Esophagus muscularis mucosa (tissue), 4 donors: ENCODE results near the gene MAGI1. TPM values are rescaled to one million over a fixed set of nuclear protein-coding genes. Genes with fewer than 3 reads are reported as not detected.

Experiments
- DNase-seq: peaks from one replicate; pipeline ENCODE4 v3.0.0-alpha.2; 2017; ENCODE audit errors: extremely low spot score
- H3K27ac ChIP-seq, 4 donors: fragments of 200-600 bp; sonication (generic); replicated peaks in 1 of 4; 1 replicate in 3 of 4; 2 replicates in 1 of 4; pipeline ENCODE4 v1.5.1; 2016 to 2019; ENCODE audit warnings: mild to moderate bottlenecking in 1 of 4
- H3K27me3 ChIP-seq, 4 donors: fragments of 200-600 bp; sonication (generic); one replicate each; pipeline versions ENCODE4 v1.5.1 to v1.6.0; 2016 to 2019
- H3K36me3 ChIP-seq, 4 donors: fragments of 200-600 bp; sonication (generic); one replicate each; pipeline ENCODE4 v1.5.1; 2016 to 2019
- H3K4me1 ChIP-seq, 4 donors: fragments of 200-600 bp; sonication (generic); one replicate each; pipeline ENCODE4 v1.5.1; 2016 to 2019
- H3K4me3 ChIP-seq, 4 donors: fragments of 200-600 bp; sonication (generic); 1 replicate in 2 of 4; 2 replicates in 2 of 4; pipeline ENCODE4 v1.5.1; 2016 to 2019; ENCODE audit warnings: mild to moderate bottlenecking in 4 of 4, moderate library complexity in 1 of 4
- H3K9me3 ChIP-seq, 4 donors: fragments of 200-600 bp; sonication (generic); 1 replicate in 3 of 4; 2 replicates in 1 of 4; pipeline ENCODE4 v1.5.1; 2016 to 2019
- EP300 ChIP-seq: sonication (generic); formaldehyde crosslinking; IDR thresholded peaks from one replicate; pipeline ENCODE4 v1.6.1; 2017; ENCODE audit warnings: antibody characterized with exemption
- POLR2A ChIP-seq: fragments of 450-650 bp; IDR thresholded peaks from one replicate; pipeline ENCODE4 v1.6.1; 2017; ENCODE audit warnings: antibody characterized with exemption, moderate library complexity, mild to moderate bottlenecking, low read depth
- POLR2AphosphoS5 ChIP-seq, 2 donors: sonication (generic); formaldehyde crosslinking; IDR thresholded peaks; one replicate each; pipeline ENCODE4 v1.6.1; 2017; ENCODE audit warnings: antibody characterized with exemption in 2 of 2
- WGBS: methylation state at CpG from one replicate; pipeline ENCODE4 v1.1.5; 2018; 5-methylcytosine and 5-hydroxymethylcytosine counted together
- intact Hi-C: fragments of 100-400 bp; cut with DNase I; formaldehyde crosslinking; loops from one replicate; pipeline ENCODE4 v1.15.1; 2023
- total RNA-seq, 4 donors: library from RNA; depleted of rRNA; stranded (reverse); fragments of >200 nt; gene quantifications; one replicate each; pipeline versions ENCODE4 v1.1.0 to v1.2.1, GENCODE V29; 2016
- TF ChIP-seq, protein P1 (sequence below), 3 experiments: fragments of 200-600 bp in 2 of 3; fragments of 450-650 bp in 1 of 3; sonication (generic) in 2 of 3; IDR thresholded peaks; one replicate each; pipeline ENCODE4 v1.5.1; 2017 to 2019; ENCODE audit warnings: antibody characterized with exemption in 3 of 3, mild to moderate bottlenecking in 2 of 3, moderate library complexity in 1 of 3

MAGI1 gene
- total RNA-seq, 4 donors from 2014 or later: 17.1 to 35.1 (median 25.2) TPM

DNA sequence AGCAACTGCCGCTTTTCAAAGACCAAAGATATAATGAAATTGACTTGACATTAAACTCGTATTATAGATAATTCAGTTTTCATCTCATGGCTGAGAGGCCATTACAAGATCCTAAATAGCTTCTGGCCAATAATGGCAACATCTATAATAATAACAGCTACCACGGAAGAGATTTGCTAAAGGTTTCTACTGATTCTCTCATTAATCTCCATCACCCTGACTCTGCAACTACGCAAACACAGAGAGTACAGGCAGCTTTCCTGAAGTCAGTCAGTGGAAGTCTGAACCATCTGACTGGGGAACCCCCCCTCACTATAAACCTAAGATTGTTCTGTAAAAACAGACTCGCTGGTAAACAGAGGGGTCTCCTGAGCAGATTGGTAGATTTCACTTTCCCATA, 257.1 kb downstream of the MAGI1 start:
- Histone ChIP-seq H3K27me3 (no peaks in the 10 kb centered on the region), H3K9me3 (no peaks in the 10 kb centered on the region), H3K27ac (no peak overlapping the region), H3K4me3 (no peak overlapping the region), H3K4me1 (peaks cover 0 to 4% (median 1%) of the 10 kb centered on the region in 4 donors), H3K36me3 (no peaks in the 10 kb centered on the region)
- TF ChIP-seq, protein P1, sequence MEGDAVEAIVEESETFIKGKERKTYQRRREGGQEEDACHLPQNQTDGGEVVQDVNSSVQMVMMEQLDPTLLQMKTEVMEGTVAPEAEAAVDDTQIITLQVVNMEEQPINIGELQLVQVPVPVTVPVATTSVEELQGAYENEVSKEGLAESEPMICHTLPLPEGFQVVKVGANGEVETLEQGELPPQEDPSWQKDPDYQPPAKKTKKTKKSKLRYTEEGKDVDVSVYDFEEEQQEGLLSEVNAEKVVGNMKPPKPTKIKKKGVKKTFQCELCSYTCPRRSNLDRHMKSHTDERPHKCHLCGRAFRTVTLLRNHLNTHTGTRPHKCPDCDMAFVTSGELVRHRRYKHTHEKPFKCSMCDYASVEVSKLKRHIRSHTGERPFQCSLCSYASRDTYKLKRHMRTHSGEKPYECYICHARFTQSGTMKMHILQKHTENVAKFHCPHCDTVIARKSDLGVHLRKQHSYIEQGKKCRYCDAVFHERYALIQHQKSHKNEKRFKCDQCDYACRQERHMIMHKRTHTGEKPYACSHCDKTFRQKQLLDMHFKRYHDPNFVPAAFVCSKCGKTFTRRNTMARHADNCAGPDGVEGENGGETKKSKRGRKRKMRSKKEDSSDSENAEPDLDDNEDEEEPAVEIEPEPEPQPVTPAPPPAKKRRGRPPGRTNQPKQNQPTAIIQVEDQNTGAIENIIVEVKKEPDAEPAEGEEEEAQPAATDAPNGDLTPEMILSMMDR (IDR thresholded peaks at IDR 0.05): no peak
- no peak for TF ChIP-seq POLR2AphosphoS5 (IDR thresholded peaks at IDR 0.05)
- no peak for TF ChIP-seq EP300
- no peak for TF ChIP-seq POLR2A
- WGBS: 93% methylated on average over 5 of the region's 5 CpGs
- intact Hi-C loops: loop anchor here (10.0 kb wide), 1 partner anchor 253 kb away; the partner anchor contains the start of gene MAGI1
- DNase-seq: no peak

DNA sequence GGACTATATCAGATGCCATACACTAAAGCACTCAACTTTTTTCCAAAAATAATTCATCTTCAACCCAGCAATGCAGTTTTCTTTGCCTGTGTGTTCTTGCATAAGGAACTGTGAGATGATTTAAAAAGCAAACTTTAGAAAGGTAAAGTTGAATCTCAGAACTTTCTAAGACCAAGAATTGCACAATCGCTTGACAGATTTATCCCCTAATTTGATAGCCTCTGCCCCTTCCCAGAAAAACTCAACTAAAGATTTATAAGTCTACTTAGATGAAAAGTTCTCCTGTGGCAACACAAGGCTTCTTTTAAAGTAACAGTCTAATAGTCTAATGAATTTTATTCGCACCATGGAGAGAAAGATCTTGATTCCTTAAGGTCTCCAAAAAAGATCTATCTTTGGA, 259.3 kb downstream of the MAGI1 start:
- DNase-seq: no peak
- WGBS: 92% methylated on average over 2 of the region's 2 CpGs
- Histone ChIP-seq H3K4me3 (no peak overlapping the region), H3K4me1 (no peaks in the 10 kb centered on the region), H3K27me3 (no peaks in the 10 kb centered on the region), H3K9me3 (no peaks in the 10 kb centered on the region), H3K27ac (no peak overlapping the region), H3K36me3 (no peaks in the 10 kb centered on the region)
- intact Hi-C loops: no loop called here
- no peak for TF ChIP-seq POLR2A
- TF ChIP-seq, protein P1 (IDR thresholded peaks at IDR 0.05): no peak
- no peak for TF ChIP-seq POLR2AphosphoS5 (IDR thresholded peaks at IDR 0.05)
- TF ChIP-seq EP300: no peak

DNA sequence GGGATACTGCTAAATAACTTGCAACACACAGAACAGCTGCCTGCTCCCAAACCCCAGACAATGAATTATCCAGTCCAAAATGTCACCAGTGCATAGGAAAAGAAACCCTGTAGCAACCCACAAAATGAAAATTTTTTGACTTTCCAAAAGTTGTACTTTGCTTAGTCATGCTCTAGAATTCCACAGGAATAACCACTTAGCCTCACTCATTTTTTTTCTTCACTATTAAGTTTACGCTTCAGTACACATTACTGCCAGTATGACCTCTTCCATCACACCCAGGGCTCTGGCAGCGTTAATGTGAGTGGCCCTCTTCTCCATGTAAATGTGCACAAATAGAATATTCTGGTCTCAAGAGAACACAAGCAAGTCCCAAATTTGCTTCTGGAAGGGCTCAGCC, 259.8 kb downstream of the MAGI1 start:
- no peak overlapping the region for H3K27ac ChIP-seq
- no peaks in the 10 kb centered on the region for H3K27me3 ChIP-seq
- no peaks in the 10 kb centered on the region for H3K9me3 ChIP-seq
- no peaks in the 10 kb centered on the region for H3K36me3 ChIP-seq
- WGBS: 79% methylated on average over 2 of the region's 2 CpGs
- H3K4me3 ChIP-seq: no peak overlapping the region
- intact Hi-C loops: no loop called here
- TF ChIP-seq, protein P1 (IDR thresholded peaks at IDR 0.05): no peak
- H3K4me1 ChIP-seq: no peaks in the 10 kb centered on the region
- DNase-seq: no peak

DNA sequence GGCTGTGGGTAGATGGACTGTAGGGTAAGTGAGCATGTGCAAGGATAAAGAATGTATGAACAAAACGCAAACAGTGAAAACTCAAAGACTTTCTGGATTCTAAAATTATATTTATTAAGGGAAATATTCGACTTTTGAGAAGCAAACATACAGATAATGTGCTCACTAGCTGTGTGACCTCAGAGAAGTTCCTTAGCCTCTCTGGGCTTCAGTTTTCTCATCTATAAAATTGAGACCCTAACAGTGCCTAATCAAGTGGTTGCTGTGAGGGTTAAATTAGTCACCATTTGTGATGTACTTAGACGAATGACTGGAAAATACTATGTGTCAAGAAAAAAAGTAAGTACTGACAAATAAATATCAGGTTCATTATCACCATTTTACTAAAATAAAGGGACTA, 261.7 kb downstream of the MAGI1 start:
- intact Hi-C loops: no loop called here
- no peak overlapping the region for H3K4me3 ChIP-seq
- TF ChIP-seq, protein P1 (IDR thresholded peaks at IDR 0.05): no peak
- TF ChIP-seq POLR2AphosphoS5 (IDR thresholded peaks at IDR 0.05) (no peak), EP300 (no peak), POLR2A (no peak)
- no peaks in the 10 kb centered on the region for H3K9me3 ChIP-seq
- no peaks in the 10 kb centered on the region for H3K27me3 ChIP-seq
- no peaks in the 10 kb centered on the region for H3K4me1 ChIP-seq
- WGBS: 87% methylated on average over 3 of the region's 3 CpGs
- H3K27ac ChIP-seq: no peak overlapping the region
- no peak for DNase-seq
- H3K36me3 ChIP-seq: no peaks in the 10 kb centered on the region

GRCh38 chr3:65776494-65776893, 262.2 kb downstream of the MAGI1 start:
- DNase-seq: no peak
- no peaks in the 10 kb centered on the region for H3K27me3 ChIP-seq
- H3K4me3 ChIP-seq: no peak overlapping the region
- no peak for TF ChIP-seq EP300
- 73% methylated on average over 6 of the region's 6 CpGs for WGBS
- intact Hi-C loops: no loop called here
- no peak overlapping the region for H3K27ac ChIP-seq
- no peaks in the 10 kb centered on the region for H3K36me3 ChIP-seq
- no peaks in the 10 kb centered on the region for H3K4me1 ChIP-seq
- H3K9me3 ChIP-seq: no peaks in the 10 kb centered on the region
